HuH-7 (cell line): Measurements from ENCODE around the gene SV2A.
"Not testable (repeated sequence)": the region's sequence is repeated elsewhere in the genome, so short reads cannot be mapped to it uniquely, and the experiment has no call there.

Source experiments
- DNase-seq: peaks from one replicate; pipeline ENCODE4 v3.0.0; 2011; ENCODE audit warnings: low spot score

SV2A gene

GRCh38 chr1:149886396-149887195 is 31.0 kb downstream of the SV2A start:
- DNase-seq = peak; percentile 89

- not testable (repeated sequence) for DNase-seq
These were observed 31.6 kb downstream of the SV2A start for GRCh38 chr1:149886121-149886395.

DNA sequence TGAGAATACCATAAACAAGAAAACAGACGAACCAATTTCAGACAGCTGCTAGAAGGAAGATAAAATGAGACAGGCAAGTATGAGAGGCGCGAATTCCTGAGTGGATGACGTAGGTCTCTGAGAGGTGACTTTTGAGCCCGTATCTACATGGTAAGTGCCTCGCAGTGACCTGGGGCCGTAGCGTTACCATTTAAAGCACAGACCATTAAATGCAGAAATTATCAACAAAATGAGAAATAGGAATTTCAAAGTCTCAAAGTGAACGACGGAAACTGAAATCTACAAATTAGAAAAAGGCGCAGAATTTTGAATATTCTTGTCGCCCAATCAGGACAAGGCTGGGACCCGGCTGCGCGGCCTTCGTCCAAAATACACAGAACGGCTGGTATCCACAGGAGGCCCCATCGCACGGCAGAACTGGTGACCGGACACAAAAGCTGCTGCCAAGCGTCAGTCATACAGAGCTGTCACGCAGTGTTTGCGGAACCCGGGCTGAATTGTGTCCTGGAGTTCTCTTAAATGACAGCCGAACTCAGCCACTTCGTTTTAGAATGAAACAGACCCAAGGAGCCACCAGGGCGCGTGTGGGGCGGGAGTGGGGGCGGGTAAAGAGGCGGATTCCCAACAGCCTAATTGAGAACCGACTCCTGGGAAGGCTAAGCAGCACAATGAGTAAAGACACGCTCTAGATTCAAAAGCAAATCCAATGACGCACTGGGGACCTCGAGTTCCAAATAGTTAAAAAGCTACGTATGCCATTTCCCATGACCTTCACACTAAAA is 32.1 kb downstream of the SV2A start:
- peak; percentile 28 for DNase-seq

- DNase-seq = no peak
These were observed 33.0 kb downstream of the SV2A start for GRCh38 chr1:149884433-149885338.

DNA sequence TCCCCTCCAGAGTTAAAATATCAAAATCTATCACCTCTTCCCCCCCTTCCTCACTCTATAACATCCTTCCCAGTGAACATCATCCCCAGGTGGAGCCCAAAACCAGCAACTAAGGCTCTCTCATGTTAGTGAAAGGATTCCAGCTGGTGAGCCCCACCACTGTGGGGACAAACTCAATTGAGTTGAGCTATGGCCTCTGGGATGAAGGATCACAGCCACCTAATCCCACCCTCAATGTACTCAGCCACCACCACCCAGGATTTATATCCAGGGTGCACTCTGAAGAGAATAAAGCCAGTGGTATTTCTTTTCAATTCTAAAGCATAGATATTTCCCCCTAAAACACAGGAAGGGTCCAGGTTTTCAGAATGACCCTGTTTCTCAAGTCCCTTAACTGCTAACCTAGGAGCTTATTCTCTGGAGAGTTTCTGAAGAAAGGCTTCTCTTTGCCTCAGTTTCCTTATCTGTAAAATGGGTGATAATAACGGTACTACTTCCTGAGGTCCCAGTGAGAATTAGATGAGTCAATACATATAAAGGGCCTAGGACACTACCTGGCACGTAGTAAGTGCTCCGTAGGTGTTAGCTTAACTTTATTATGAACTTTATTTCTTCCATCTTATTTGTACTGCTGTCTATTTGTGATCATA is 33.9 kb downstream of the SV2A start:
- DNase-seq = no peak

GRCh38 chr1:149881876-149882275 is 35.8 kb downstream of the SV2A start:
- no peak for DNase-seq

- DNase-seq = no peak
These were observed 38.1 kb downstream of the SV2A start for GRCh38 chr1:149879556-149879955.

- no peak for DNase-seq
These were observed 40.3 kb downstream of the SV2A start for GRCh38 chr1:149877211-149877946.

DNA sequence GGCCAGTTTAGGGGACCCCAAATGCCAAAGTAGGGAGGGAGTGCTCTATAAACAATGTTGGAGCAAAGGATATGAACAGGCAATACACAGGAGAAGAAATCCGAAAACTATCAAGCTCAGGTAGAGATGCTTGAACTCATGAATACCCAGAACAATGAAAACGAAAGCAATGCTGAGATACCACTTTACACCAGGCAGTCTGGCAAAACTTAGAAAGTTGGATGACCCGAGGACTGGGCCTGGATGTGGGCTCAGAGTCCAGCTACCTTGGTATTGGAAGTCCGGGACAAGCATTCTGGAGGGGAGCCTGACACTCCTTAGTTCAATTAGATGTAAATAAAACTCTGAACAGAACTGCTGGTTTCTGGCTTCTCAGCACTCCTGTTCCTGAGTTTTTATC is 44.6 kb downstream of the SV2A start:
- DNase-seq = not testable (repeated sequence)

- not testable (repeated sequence) for DNase-seq
These were observed 50.8 kb downstream of the SV2A start for GRCh38 chr1:149866887-149867286.

- DNase-seq = not testable (repeated sequence)
These were observed 56.1 kb downstream of the SV2A start for GRCh38 chr1:149861497-149862054.

GRCh38 chr1:149860684-149861496 is 56.8 kb downstream of the SV2A start:
- not testable (repeated sequence) for DNase-seq

DNA sequence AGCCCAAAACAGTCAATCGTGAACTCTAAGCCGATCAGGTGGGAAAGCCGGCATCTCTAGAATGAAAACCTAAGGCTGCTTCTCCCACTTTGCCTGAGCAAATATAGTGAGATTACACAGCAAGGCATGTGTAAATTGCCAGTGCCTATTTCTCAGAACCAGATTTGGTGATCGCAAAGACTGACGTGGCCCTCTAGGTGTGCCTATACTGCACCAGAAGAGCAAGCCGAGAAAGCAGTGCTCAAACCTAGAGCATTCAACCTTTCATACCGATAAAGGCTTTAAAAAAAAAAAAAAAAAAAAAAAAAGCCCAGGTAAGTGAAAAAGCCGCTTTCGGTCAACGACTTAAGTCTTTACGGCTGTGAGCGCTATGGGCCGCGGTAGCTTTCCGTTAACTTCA is 57.4 kb downstream of the SV2A start:
- not testable (repeated sequence) for DNase-seq
